T-helper 2 cell (primary cell): ENCODE data around the gene NUDT3.
"Not testable (repeated sequence)": the region's sequence is repeated elsewhere in the genome, so short reads cannot be mapped to it uniquely, and the experiment has no call there.

Source experiments
- DNase-seq, 5 experiments: peaks; one replicate each; pipeline versions ENCODE4 v3.0.0 to v3.0.0-alpha.2; 2012 to 2022
- total RNA-seq, 2 donors: gene quantifications; one replicate each; lab custom pipeline; 2026; lab: John Stamatoyannopoulos, UW

Gene NUDT3
- total RNA-seq = 26.5 to 44.6 reads per million in 2 donors

GRCh38 chr6:34392497-34393190 lies at the start of gene NUDT3:
NUDT3 (minus strand) TSS chr6:34392669; CDS start chr6:34392362, 307 bp downstream.
- DNase-seq = peak; percentile 84 to 96 (median 89)

DNA sequence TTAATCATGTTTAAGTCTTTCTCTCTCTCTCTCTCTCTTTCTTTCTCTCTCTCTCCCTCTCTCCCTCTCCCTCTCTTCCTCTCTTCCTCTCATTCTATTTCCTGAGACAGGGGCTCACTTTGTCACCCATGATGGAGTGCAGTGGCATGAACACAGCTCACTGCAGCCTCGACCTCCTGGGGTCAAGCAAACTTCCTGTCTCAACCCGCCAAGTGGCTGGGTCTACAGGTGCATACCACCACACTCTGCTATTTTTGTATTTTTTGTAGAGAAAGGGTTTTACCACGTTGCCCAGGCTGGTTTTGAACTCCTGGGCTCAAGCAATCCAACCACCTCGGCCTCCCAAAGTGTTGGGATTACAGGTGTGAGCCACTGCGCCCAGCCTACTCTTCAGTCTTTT lies 49.1 kb upstream of the NUDT3 start:
- no peak for DNase-seq

GRCh38 chr6:34439442-34439841 lies 47.0 kb upstream of the NUDT3 start:
- DNase-seq = no peak

- no peak for DNase-seq
Observed at GRCh38 chr6:34438705-34439104, 46.2 kb upstream of the NUDT3 start.

DNA sequence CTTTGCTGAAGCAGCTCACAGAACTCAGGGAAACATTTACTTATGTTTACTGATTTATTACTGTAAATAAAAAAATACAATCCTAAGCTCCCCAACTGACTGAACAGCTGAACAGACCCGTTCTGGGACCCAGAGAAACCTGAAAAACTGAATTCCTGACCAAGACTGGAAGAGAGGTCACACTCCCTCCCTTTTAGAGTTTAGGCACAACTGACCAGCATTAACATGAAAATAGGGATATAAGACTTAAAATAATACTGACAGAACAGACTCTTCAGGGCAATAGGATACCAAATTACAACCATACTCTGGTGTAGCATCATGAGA lies 45.1 kb upstream of the NUDT3 start:
- no peak for DNase-seq

DNA sequence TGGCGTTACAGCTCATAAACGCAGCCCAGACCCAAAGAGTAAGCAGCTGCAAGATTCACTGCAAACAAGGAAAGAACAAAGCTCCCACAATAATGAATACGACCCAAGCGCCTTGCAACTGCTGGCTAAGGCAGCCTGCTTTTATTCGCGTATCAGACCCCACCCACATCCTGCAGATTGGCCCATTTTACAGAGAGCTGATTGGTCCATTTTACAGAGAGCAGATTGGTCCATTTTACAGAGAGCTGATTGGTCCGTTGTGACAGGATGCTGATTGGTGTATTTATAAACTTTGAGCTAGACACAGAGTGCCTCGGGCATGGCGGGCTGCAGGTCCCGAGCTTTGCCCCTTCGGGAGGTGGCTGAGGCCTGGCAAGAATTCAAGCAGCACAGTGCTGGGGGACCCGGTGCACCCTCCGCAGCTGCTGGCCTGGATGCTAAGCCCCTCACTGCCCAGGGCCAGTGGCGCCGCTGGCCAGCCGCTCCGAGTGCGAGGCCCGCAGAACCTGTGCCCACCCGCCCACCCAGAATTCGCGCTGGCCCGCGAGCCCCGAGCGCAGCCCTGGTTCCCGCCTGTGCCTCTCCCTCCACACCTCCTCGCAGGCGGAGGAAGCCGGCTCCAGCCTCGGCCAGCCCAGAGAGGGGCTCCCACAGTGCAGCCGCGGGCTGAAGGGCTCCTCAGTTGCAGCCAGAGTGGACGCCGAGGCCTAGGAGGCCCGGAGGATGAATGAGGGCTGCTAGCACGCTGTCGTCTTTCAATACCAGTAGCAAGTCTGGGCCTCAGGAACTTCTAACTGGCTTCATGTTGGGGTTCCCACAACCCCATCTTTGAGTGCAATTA lies 44.6 kb upstream of the NUDT3 start:
- DNase-seq = no peak

DNA sequence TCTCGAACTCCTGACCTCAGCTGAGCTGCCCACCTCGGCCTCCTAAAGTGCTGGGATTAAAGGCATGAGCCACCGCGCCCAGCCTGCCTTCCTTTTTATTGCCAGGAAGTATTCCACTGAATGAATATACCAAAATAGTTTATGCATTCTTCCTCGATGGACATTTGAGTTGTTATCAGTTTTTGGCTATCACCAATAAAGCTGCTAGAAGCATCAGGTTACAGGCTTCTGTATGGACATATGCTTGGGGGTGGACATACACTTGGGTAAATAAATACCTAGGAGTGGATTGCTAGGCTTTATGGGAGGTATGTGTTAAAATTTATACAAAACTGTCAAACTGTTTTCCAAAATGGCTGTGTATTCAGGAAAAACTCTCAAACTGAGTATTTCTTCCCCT lies 43.4 kb upstream of the NUDT3 start:
- DNase-seq = no peak

- peak; percentile 78 to 91 (median 82) for DNase-seq
Observed at GRCh38 chr6:34425498-34426410, 33.3 kb upstream of the NUDT3 start, which contains the start of gene RPS10. RPS10 (minus strand) TSS chr6:34426069; CDS start chr6:34425221, 848 bp downstream.

- DNase-seq = peak in 1 of 5 experiments; percentile 18
Observed at GRCh38 chr6:34425132-34425497, 32.6 kb upstream of the NUDT3 start.

DNA sequence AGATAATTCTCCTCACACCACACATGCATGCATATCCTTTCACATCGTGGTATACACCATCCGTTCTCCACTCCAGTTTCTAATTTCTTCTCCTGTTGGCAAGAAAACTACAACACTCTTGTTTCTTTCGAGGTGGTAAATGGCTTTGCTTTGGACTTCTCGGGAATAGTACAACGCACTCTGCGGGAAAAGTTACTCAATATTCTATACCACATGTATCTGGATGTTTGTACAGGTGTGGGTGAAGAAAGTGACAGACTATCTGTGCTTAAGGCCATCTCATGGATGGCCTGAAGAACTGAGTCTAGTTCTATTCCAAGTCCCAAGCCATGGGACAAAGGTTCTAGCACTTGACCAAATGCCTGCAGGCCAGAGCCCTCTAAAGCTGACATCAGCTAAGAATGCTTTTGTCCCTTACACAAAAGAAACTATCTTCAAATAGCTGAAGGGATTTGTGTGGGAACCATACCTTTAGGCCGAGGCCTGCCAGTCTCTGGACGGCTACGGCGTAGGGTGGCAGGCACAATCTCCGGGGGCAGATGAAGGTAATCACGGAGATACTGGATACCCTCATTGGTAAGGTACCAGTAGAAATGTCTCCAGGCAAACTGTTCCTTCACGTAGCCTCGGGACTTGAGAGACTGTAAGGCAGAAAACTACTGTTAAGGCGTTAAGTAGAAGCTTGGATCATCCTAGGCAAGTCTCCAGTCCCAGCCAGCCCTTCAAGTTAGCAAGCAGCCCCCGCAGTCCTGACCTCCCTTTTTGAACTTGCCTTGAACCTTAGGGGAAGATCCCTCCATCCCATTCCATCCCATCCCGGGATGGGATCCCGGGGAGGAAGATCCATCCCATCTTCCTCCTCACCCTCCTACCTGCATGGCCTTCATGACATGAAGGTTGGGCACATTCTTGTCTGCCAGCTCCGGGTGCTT lies 32.0 kb upstream of the NUDT3 start:
- DNase-seq = no peak

DNA sequence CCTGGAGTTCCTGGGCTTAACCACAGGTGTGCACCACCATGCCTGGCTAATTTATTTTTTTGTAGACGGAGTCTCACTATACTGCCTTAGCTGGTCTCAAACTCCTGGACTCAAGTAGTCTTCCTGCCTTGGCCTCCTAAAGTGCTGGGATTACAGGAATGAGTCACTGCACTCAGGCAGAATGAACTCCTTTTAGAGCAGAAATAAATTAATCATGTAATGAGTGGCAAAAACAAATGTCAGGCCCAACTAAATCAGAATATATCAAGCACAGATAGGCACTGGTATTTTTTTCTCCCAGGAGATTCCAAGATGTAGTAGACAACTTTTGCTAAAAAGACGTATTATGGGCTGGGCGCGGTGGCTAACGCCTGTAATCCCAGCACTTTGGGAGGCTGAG lies 30.8 kb upstream of the NUDT3 start:
- DNase-seq = no peak

DNA sequence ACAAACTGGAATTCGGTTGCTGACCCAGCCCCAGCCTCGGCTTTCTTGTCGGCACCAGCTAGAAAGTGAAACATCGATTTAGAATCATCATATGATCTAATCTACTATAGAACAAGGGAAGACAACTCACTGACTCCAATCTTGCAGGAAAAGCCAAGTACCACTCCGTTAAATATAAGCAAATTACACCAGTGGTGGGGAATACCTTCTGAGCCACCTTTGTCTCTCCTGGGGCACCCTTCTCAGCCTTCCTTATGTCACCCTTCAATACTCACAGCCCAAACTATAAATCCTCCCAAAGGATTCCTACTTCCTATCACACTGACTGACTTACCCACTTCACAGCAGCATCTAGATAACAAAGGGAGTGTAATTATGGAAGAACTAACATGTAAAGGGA lies 25.9 kb upstream of the NUDT3 start:
- DNase-seq = no peak

- no peak for DNase-seq
Observed at GRCh38 chr6:34416877-34417371, 24.5 kb upstream of the NUDT3 start.

GRCh38 chr6:34414999-34415858 lies 22.8 kb upstream of the NUDT3 start:
- DNase-seq = peak in 2 of 5 experiments; percentile 13 to 71

- no peak for DNase-seq
Observed at GRCh38 chr6:34412643-34413214, 20.3 kb upstream of the NUDT3 start.

DNA sequence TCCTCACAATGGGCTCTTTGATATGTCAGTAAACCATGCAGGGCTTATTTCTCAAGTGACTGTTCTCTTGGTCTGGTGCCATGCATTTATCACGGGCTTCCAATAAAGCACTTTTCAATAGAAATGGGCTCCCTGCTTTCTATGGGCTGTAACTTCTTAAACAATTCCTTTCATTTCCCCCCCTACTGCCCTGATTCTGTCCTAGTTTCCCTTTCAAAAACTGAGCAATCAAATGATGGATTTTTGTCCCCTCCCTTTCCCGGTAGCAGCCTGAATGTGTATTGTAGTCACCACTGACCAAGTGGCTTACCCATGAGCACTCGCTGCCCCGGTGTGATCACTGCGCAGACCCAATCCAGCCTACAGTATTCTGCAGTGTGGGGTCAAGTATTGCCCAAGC lies 19.5 kb upstream of the NUDT3 start:
- DNase-seq = no peak

- not testable (repeated sequence) for DNase-seq
Observed at GRCh38 chr6:34407915-34408314, 15.4 kb upstream of the NUDT3 start.

DNA sequence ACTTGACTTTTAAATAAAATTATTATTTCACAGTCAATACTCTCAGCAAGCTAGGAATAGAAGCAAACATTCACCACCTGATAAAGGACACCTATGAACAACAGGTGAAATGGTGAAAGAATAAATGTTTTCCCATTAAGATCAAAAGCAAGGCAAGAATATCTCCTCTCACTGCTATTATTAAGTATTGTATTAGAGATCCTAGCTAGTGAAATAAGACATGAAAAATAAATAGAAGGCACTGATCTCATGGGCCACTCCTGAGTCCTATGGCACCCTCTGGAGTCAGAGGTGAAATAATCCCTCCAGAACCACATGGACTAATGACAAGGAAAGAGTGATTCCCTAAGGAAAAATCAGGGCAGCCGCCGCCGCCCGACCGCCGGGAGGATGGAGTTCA lies 4.0 kb upstream of the NUDT3 start:
- no peak for DNase-seq

DNA sequence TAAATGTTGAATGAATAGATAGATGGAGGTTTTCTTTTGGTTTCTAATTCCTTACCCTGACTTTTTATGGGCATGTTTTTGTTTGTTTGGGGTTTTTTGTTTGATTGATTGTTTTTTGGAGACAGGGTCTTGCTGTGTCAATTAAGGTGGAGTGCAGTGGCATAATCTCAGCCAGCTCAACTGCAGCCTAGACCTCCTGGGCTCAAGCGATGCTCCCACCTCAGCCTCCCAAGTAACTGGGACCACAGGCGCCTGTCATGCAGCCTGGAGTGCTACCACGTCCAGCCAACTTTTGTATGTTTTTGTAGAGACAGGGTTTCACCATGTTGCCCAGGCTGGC lies 1.5 kb upstream of the NUDT3 start:
- DNase-seq = no peak

DNA sequence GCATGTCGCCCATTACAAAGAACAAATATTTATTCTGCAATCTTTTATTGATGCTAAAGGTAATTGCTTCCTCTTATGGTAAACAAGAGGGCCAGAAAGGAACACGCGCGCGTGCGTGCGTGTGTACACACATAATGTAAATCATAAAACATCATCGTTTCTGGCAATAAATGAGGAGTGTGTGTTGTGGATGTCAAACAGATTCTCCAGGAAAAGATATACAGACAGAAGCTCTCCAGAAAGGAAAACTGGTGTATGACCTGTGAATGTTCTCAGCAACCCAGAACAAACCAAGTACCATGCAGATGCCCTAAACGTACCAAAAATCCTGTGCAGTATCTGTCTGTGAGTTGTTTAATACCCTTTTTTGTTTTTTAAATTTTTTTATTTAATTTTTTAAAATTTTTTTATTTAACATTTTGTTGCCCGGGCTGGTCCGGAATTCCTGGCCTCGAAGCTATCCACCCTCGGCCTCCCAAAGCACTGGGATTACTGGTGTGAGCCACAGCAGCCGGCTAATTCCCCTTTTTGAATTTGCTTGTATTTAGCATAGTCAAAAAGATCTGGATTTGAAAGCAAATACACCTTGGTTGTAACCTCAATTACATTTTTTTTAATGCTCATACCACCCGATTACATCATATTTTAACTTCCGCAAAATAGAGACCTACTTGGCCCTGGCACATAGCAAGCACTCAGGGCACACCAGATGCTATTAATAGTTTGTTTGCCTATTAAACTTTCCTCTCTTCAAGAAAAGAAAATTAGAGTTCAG lies 909 bp upstream of the NUDT3 start:
- peak in 1 of 5 experiments; percentile 5 for DNase-seq
